Fibroblast of lung (primary cell): ENCODE data around the gene PLEKHA4. TPM values are rescaled to one million over a fixed set of nuclear protein-coding genes. Genes with fewer than 3 reads are reported as not detected.
"Not testable (repeated sequence)": the region's sequence is repeated elsewhere in the genome, so short reads cannot be mapped to it uniquely, and the experiment has no call there.

ENCODE experiments used
- DNase-seq, 2 donors: peaks; one replicate each; pipeline versions ENCODE4 v3.0.0 to v3.0.0-alpha.2; 2010; ENCODE audit warnings: low read depth in 2 of 2
- H2AFZ ChIP-seq: 2 replicates; pipeline ENCODE4 v1.5.1; 2012; ENCODE audit warnings: low read length, control low read depth, inconsistent platforms
- H3K27ac ChIP-seq: 2 replicates; pipeline ENCODE4 v1.5.1; 2011; ENCODE audit warnings: low read length, control low read depth; ENCODE audit not compliant: insufficient read depth
- H3K27me3 ChIP-seq: 2 replicates; pipeline ENCODE4 v1.5.1; 2011; ENCODE audit warnings: mild to moderate bottlenecking, low read length; ENCODE audit not compliant: control insufficient read depth, insufficient read depth
- H3K36me3 ChIP-seq: 2 replicates; pipeline ENCODE4 v1.5.1; 2011; ENCODE audit warnings: low read length; ENCODE audit not compliant: control insufficient read depth, insufficient read depth
- H3K4me1 ChIP-seq: 2 replicates; pipeline ENCODE4 v1.5.1; 2011; ENCODE audit warnings: low read length; ENCODE audit not compliant: control insufficient read depth, insufficient read depth; ENCODE audit errors: extremely low read depth
- H3K4me2 ChIP-seq: 2 replicates; pipeline ENCODE4 v1.5.1; 2011; ENCODE audit warnings: low read length, control low read depth; ENCODE audit not compliant: insufficient read depth; ENCODE audit errors: extremely low read depth
- H3K4me3 ChIP-seq, 4 experiments: fragments of 200-600 bp in 1 of 4; sonication (generic) in 1 of 4; replicated peaks in 1 of 4; 2 replicates each; pipeline ENCODE4 v1.5.1; 2011 to 2016; ENCODE audit warnings: low read length in 4 of 4, low read depth in 3 of 4, mild to moderate bottlenecking in 3 of 4, control low read depth in 2 of 4, inconsistent platforms in 1 of 4, mixed read lengths in 1 of 4; ENCODE audit not compliant: insufficient read depth in 1 of 4; ENCODE audit errors: control extremely low read depth in 1 of 4
- H3K79me2 ChIP-seq: 2 replicates; pipeline ENCODE4 v1.5.1; 2012; ENCODE audit warnings: mild to moderate bottlenecking, low read length, inconsistent platforms; ENCODE audit not compliant: control insufficient read depth, insufficient read depth
- H3K9ac ChIP-seq: 2 replicates; pipeline ENCODE4 v1.5.1; 2011; ENCODE audit warnings: mild to moderate bottlenecking, low read length, control low read depth; ENCODE audit not compliant: insufficient read depth
- H3K9me3 ChIP-seq: 2 replicates; pipeline ENCODE4 v1.5.1; 2012; ENCODE audit warnings: low read depth, low read length; ENCODE audit not compliant: control insufficient read depth, insufficient read depth
- H4K20me1 ChIP-seq: 2 replicates; pipeline ENCODE4 v1.5.1; 2011; ENCODE audit warnings: low read length; ENCODE audit not compliant: control insufficient read depth, insufficient read depth; ENCODE audit errors: extremely low read depth
- EZH2 ChIP-seq: IDR thresholded peaks from 2 replicates; pipeline ENCODE4 v1.5.1; 2012; ENCODE audit warnings: low read length, control low read depth, mild to moderate bottlenecking; ENCODE audit errors: missing control alignments
- polyA plus RNA-seq, 2 donors: library from polyadenylated mRNA; depleted of rRNA in 1 of 2; stranded (reverse) in 1 of 2; unstranded in 1 of 2; fragments of >200 nt; gene quantifications; 2 replicates each; pipeline ENCODE4 v1.2.1, GENCODE V29; 2011 to 2012; ENCODE audit warnings: missing spikeins in 1 of 2
- total RNA-seq: library from RNA; depleted of rRNA; stranded (reverse); fragments of >200 nt; gene quantifications from 2 replicates; pipeline ENCODE4 v1.2.1, GENCODE V29; 2014
- TF ChIP-seq, protein P1 (sequence below), 2 donors: IDR thresholded peaks in 1 of 2; conservative IDR thresholded peaks in 1 of 2; 1 replicate in 1 of 2; 2 replicates in 1 of 2; pipeline ENCODE4 v1.5.1; 2011 to 2012; ENCODE audit warnings: low read length in 2 of 2, control low read depth in 1 of 2, inconsistent platforms in 1 of 2, low read depth in 1 of 2, mild to moderate bottlenecking in 1 of 2

Gene PLEKHA4
- total and polyA plus RNA-seq, 2 donors (not counting 1 experiment from before 2014, with no cell fraction given), result 6.6 to 20.0 TPM

DNA sequence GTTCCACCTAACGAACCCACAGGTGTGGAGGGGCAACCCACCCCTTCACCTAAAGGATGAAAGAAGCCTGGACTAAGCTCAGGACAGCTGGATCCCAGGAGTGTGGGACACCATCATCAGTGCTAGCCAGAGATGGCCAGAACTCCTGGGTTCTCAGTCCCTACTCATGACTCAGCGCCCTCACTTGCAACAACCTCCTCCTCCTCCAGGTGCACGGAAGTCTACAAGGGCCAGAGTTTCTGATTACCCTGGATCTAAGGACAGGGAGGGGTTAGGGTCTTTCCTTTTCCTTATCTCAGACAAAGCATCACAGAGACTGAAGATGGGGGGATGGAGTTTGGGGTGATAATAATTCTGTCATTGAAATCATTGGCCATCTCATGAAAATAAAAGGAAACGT is 22.1 kb upstream of the PLEKHA4 start:
- no peaks in the 10 kb centered on the region for H3K27me3 ChIP-seq
- H4K20me1 ChIP-seq, result no peaks in the 10 kb centered on the region
- H2AFZ ChIP-seq, result no peak overlapping the region
- H3K27ac ChIP-seq, result no peak overlapping the region
- no peak overlapping the region for H3K9ac ChIP-seq
- H3K4me2 ChIP-seq, result no peak overlapping the region
- no peak overlapping the region for H3K4me3 ChIP-seq
- no peak for DNase-seq
- H3K79me2 ChIP-seq, result no peaks in the 10 kb centered on the region
- H3K36me3 ChIP-seq, result no peaks in the 10 kb centered on the region
- TF ChIP-seq, protein P1, sequence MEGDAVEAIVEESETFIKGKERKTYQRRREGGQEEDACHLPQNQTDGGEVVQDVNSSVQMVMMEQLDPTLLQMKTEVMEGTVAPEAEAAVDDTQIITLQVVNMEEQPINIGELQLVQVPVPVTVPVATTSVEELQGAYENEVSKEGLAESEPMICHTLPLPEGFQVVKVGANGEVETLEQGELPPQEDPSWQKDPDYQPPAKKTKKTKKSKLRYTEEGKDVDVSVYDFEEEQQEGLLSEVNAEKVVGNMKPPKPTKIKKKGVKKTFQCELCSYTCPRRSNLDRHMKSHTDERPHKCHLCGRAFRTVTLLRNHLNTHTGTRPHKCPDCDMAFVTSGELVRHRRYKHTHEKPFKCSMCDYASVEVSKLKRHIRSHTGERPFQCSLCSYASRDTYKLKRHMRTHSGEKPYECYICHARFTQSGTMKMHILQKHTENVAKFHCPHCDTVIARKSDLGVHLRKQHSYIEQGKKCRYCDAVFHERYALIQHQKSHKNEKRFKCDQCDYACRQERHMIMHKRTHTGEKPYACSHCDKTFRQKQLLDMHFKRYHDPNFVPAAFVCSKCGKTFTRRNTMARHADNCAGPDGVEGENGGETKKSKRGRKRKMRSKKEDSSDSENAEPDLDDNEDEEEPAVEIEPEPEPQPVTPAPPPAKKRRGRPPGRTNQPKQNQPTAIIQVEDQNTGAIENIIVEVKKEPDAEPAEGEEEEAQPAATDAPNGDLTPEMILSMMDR (conservative IDR thresholded peaks at IDR 0.05 in 1 of 2, IDR thresholded peaks at IDR 0.05 in 1 of 2; ENCODE audit: low read depth in 1 of 2, low read length in 2 of 2), result no peak
- no peak for TF ChIP-seq EZH2
- H3K4me1 ChIP-seq, result no peaks in the 10 kb centered on the region
- H3K9me3 ChIP-seq, result no peaks in the 10 kb centered on the region

DNA sequence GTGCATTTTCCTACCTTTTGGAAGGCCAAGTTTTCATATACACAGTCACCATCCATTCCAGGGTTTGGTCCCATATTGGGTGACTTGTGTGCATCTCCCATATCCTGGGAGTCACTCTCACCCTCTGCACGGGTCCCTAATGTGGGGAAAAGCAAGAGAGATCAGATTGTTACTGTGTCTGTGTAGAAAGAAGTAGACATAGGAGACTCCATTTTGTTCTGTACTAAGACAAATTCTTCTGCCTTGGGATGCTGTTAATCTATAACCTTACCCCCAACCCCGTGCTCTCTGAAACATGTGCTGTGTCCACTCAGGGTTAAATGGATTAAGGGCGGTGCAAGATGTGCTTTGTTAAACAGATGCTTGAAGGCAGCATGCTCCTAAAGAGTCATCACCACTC is 21.1 kb upstream of the PLEKHA4 start:
- not testable (repeated sequence) for H4K20me1 ChIP-seq, H3K79me2 ChIP-seq

DNA sequence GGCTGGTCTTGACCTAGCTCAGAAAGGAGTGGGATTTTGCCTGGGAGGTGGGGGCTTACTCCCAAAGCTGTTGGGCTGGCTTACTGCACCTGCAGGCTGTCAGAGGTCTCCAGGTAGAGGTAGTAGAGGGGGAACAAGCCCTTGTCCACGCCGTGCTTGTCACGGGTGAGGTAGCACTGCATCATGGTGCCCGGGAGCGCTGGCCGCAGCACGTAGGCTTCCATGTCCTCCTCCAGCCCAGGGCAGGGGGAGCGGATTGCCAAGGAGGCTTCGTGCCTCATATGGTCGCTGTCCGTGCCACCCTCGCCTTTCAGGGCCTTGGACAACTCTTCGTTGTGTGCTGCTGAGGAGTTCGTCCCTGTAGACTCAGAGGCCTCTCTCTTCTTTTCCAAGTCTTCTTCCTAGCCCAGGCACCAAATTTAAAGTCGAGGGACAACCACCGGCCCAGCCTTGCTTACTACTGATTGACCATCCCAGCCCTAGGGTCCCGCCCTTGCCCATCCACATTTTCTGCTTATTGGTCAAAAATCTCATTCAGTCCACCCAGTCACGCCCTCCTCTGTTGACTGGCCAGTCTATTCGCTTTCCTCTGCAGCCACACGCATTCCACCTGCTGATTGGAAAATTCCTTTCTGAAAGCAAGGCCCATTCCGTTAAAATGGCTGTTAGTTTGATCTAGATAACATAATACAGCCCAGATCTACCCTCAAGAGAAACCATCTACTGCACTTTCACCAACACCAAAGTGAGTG is 19.6 kb upstream of the PLEKHA4 start:
- Histone ChIP-seq H3K4me1 (no peaks in the 10 kb centered on the region), H2AFZ (no peak overlapping the region), H3K27me3 (no peaks in the 10 kb centered on the region), H3K9me3 (no peaks in the 10 kb centered on the region), H3K4me2 (no peak overlapping the region), H3K36me3 (no peaks in the 10 kb centered on the region), H3K79me2 (no peaks in the 10 kb centered on the region), H3K27ac (no peak overlapping the region), H3K9ac (no peak overlapping the region), H3K4me3 (no peak overlapping the region), H4K20me1 (no peaks in the 10 kb centered on the region)
- no peak for DNase-seq
- TF ChIP-seq, protein P1 (conservative IDR thresholded peaks at IDR 0.05 in 1 of 2, IDR thresholded peaks at IDR 0.05 in 1 of 2; ENCODE audit: low read depth in 1 of 2, low read length in 2 of 2), result no peak
- TF ChIP-seq EZH2, result no peak

More for the DNA sequence above, 21.1 kb upstream of the PLEKHA4 start:
- not testable (repeated sequence) for DNase-seq, H3K9me3 ChIP-seq, H2AFZ ChIP-seq, H3K27ac ChIP-seq, H3K27me3 ChIP-seq, H3K4me3 ChIP-seq, H3K4me2 ChIP-seq, H3K36me3 ChIP-seq, H3K4me1 ChIP-seq, H3K9ac ChIP-seq
